Transverse colon (tissue), 3 donors: ENCODE measurements around the gene SNX30.
A peak's percentile ranks its signal among the peaks of the same experiment; 100 is the strongest.

ENCODE experiments used
- CTCF ChIP-seq, 5 experiments: fragments of 200-600 bp in 3 of 5; fragments of 450-650 bp in 2 of 5; sonication (generic) in 3 of 5; IDR thresholded peaks; 1 replicate in 2 of 5; 2 replicates in 3 of 5; pipeline ENCODE4 v1.5.1; 2016 to 2017; ENCODE audit warnings: antibody characterized with exemption in 5 of 5, inconsistent platforms in 3 of 5, mild to moderate bottlenecking in 2 of 5, moderate library complexity in 1 of 5
- POLR2A ChIP-seq: fragments of 450-650 bp; IDR thresholded peaks from one replicate; pipeline ENCODE4 v1.6.1; 2016; ENCODE audit warnings: antibody characterized with exemption, mild to moderate bottlenecking, moderate library complexity

GRCh38 chr9:112711050-112711689 is 39.4 kb upstream of the SNX30 start:
- TF ChIP-seq CTCF (IDR thresholded peaks at IDR 0.05) (peak in 4 of 5 experiments; percentile 15 to 29 (median 29)), POLR2A (no peak)
